Heart left ventricle (tissue), 16 donors: ENCODE data around the gene SLC5A10. TPM values are rescaled to one million over a fixed set of nuclear protein-coding genes. Genes with fewer than 3 reads are reported as not detected.

Source experiments
- ATAC-seq, 4 donors: fragments of 200-7000 bp; cut with Tn5 transposase; one replicate each; pipeline ENCODE4 v1.9.1; 2020 to 2022; ENCODE audit warnings: moderate library complexity in 4 of 4, mild to moderate bottlenecking in 3 of 4, moderate number of reproducible peaks in 1 of 4
- DNase-seq, 5 donors: peaks; one replicate each; pipeline ENCODE4 v3.0.0-alpha.2; 2020
- H3K27ac ChIP-seq, 12 donors: fragments of 200-600 bp; sonication (generic) in 4 of 12; one replicate each; pipeline versions ENCODE4 v1.5.0 to v1.8.0; 2016 to 2022; ENCODE audit warnings: mild to moderate bottlenecking in 2 of 12
- H3K27me3 ChIP-seq, 9 donors: fragments of 200-600 bp; sonication (generic) in 2 of 9; one replicate each; pipeline versions ENCODE4 v1.5.1 to v1.8.0; 2016 to 2022; ENCODE audit warnings: mild to moderate bottlenecking in 3 of 9
- H3K36me3 ChIP-seq, 9 donors: fragments of 200-600 bp; sonication (generic) in 2 of 9; one replicate each; pipeline versions ENCODE4 v1.5.0 to v1.8.0; 2018 to 2022; ENCODE audit warnings: mild to moderate bottlenecking in 2 of 9
- H3K4me1 ChIP-seq, 12 donors: fragments of 200-600 bp; sonication (generic) in 4 of 12; one replicate each; pipeline versions ENCODE4 v1.5.0 to v1.8.0; 2016 to 2022; ENCODE audit warnings: mild to moderate bottlenecking in 3 of 12
- H3K4me3 ChIP-seq, 12 donors: fragments of 200-600 bp; sonication (generic) in 4 of 12; one replicate each; pipeline versions ENCODE4 v1.5.0 to v1.8.0; 2017 to 2022; ENCODE audit warnings: mild to moderate bottlenecking in 9 of 12, moderate library complexity in 4 of 12
- H3K9me3 ChIP-seq, 12 donors: fragments of 200-600 bp; sonication (generic) in 4 of 12; one replicate each; pipeline versions ENCODE4 v1.5.0 to v1.8.0; 2016 to 2022; ENCODE audit warnings: mild to moderate bottlenecking in 1 of 12
- POLR2A ChIP-seq, 2 donors: fragments of 450-650 bp; IDR thresholded peaks; one replicate each; pipeline ENCODE4 v1.6.1; 2017; ENCODE audit warnings: antibody characterized with exemption in 2 of 2, mild to moderate bottlenecking in 2 of 2, moderate library complexity in 2 of 2
- WGBS, 4 donors: extraction: QIAGEN DNeasy Blood & Tissue Kit in 2 of 4; methylation state at CpG; one replicate each; pipeline versions ENCODE4 v1.1.5 to v1.1.7; 2013 to 2018; 5-methylcytosine and 5-hydroxymethylcytosine counted together
- intact Hi-C, 10 donors: fragments of 100-400 bp; cut with DNase I; formaldehyde crosslinking; loops; one replicate each; pipeline versions ENCODE4 v1.11.1 to v1.14.2; 2022
- polyA plus RNA-seq, 2 donors: library from polyadenylated mRNA; stranded (reverse); fragments of 200-250 nt; gene quantifications; one replicate each; pipeline ENCODE4 v1.2.3, GENCODE V29; 2013
- total RNA-seq, 9 donors: library from RNA; depleted of rRNA in 2 of 9; stranded (reverse); fragments of >200 nt in 2 of 9; fragmentation: NEBNext Ultra II Directional in 3 of 9; extraction: Animal tissue kit (Norgen Biotek cat#: 25700) in 3 of 9; gene quantifications; one replicate each; pipeline versions ENCODE4 v1.1.0 to v1.2.4, GENCODE V29; 2016 to 2023
- TF ChIP-seq, protein P1 (sequence below), 12 donors: fragments of 200-600 bp; sonication (generic) in 4 of 12; IDR thresholded peaks; one replicate each; pipeline versions ENCODE4 v1.5.0 to v1.8.0; 2018 to 2022; ENCODE audit warnings: antibody characterized with exemption in 12 of 12, mild to moderate bottlenecking in 5 of 12
- donor health status: ischemic (EF 13 %, LVEDD 7.1; RV severe dilation, severe dysfunction).
- donor health status: healthy with polysubstance abuse.
- donor health status: DM: no; HTN: yes; CAD: no.
- donor health status: DM: no; HTN: no; CAD: no.
- donor health status: ischemic (EF 25% LVEDD 6.9; RV normal size, moderate dysfunction).
- donor health status: ischemic (EF 25% LVEDD 5.7; RV mildly dilated, moderate dysfunction).
- donor health status: healthy.
- donor health status: DM: yes; HTN: yes; CAD: no.
- donor health status: ischemic (EF 35%, LVEDD 5.7; RV mildly dilated, moderate dysfunction).
- donor health status: nonischemic (EF 11% LVEDD 7.7; RV severe dilation, severe dysfunction).
- donor health status: DM: yes; HTN: yes; CAD: no.
- donor health status: PGD.
- donor health status: ischemic (EF 29% LVEDD 5.4; RV normal size, mild dysfunction).
- donor health status: nonischemic (EF 23%, LVEDD 6.1; RV moderate dilation, normal function).

SLC5A10 gene
- total and polyA plus RNA-seq, 11 donors, result 0.04 to 0.31 (median 0.09) TPM; not detected in 7

DNA sequence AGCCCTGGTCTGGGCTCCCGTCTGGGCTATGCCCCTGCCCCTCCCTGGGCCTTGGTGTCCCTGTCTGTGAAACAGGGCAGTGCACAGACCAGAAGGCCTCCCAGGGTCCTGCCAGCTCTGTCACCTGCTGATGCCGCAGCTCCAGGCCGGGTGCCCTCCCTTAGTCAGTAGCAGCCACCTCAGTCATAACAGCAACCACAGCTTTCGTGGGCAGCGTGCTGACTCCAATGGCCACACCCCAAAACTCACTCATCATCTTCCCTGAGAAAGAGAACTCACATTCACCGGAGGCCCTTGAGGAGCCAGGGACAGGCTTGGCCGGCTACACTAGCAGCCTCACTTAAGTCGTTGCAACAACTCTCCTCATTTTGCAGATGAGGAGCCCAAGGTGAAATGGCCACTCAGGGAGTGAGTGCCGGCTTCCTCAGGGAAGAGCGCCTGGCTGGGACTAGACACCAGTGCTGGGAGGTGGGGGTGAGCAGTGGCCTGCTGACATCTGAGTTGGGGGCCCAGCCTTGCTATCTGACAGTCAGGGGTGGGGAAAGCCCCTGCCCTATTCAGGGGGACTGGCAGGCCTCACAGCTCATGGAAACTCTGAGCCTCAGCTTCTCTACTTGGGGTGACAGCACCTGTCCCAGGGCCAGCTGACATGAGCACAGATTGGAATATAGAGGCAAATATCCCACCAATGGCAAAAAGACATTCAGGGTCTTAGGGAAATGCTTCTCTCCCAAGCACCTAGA, 22.6 kb downstream of the SLC5A10 start:
- Histone ChIP-seq H3K36me3 (no peaks in the 10 kb centered on the region), H3K9me3 (no peaks in the 10 kb centered on the region), H3K27ac (no peak overlapping the region), H3K4me3 (no peak overlapping the region), H3K27me3 (no peaks in the 10 kb centered on the region), H3K4me1 (no peaks in the 10 kb centered on the region)
- DNase-seq (no peak), ATAC-seq (no peak)
- TF ChIP-seq POLR2A (IDR thresholded peaks at IDR 0.05), result no peak
- TF ChIP-seq, protein P1, sequence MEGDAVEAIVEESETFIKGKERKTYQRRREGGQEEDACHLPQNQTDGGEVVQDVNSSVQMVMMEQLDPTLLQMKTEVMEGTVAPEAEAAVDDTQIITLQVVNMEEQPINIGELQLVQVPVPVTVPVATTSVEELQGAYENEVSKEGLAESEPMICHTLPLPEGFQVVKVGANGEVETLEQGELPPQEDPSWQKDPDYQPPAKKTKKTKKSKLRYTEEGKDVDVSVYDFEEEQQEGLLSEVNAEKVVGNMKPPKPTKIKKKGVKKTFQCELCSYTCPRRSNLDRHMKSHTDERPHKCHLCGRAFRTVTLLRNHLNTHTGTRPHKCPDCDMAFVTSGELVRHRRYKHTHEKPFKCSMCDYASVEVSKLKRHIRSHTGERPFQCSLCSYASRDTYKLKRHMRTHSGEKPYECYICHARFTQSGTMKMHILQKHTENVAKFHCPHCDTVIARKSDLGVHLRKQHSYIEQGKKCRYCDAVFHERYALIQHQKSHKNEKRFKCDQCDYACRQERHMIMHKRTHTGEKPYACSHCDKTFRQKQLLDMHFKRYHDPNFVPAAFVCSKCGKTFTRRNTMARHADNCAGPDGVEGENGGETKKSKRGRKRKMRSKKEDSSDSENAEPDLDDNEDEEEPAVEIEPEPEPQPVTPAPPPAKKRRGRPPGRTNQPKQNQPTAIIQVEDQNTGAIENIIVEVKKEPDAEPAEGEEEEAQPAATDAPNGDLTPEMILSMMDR (IDR thresholded peaks at IDR 0.05), result no peak
- WGBS, 4 donors, result 85 to 90% (median 89%) methylated on average over 5 to 10 of the region's 10 CpGs
- intact Hi-C loops, result no loop called here

DNA sequence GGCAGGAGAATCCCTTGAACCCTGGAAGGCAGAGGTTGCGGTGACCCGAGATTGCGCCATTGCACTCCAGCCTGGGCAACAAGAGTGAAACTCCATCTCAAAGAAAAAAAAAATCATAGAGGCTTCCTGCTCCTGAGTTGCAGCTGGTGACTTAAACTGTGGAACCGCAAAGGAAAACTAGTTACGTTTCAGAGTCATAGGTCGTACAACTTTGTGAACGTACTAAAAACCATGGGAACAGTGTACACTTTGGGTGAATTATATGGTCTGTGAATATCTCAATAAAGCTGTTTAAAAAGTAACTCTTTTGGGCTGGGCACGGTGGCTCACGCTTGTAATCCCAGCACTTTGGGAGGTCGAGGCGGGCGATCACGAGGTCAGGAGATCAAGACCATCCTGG, 23.6 kb downstream of the SLC5A10 start:
- Histone ChIP-seq H3K27ac (no peak overlapping the region), H3K4me1 (no peaks in the 10 kb centered on the region), H3K27me3 (no peaks in the 10 kb centered on the region), H3K4me3 (no peak overlapping the region), H3K9me3 (no peaks in the 10 kb centered on the region), H3K36me3 (no peaks in the 10 kb centered on the region)
- no peak for TF ChIP-seq POLR2A (IDR thresholded peaks at IDR 0.05)
- TF ChIP-seq, protein P1 (IDR thresholded peaks at IDR 0.05), result no peak
- WGBS, 4 donors, result 91 to 95% (median 93%) methylated on average over 13 of the region's 13 CpGs
- ATAC-seq (no peak), DNase-seq (no peak)
- intact Hi-C loops, result no loop called here

DNA sequence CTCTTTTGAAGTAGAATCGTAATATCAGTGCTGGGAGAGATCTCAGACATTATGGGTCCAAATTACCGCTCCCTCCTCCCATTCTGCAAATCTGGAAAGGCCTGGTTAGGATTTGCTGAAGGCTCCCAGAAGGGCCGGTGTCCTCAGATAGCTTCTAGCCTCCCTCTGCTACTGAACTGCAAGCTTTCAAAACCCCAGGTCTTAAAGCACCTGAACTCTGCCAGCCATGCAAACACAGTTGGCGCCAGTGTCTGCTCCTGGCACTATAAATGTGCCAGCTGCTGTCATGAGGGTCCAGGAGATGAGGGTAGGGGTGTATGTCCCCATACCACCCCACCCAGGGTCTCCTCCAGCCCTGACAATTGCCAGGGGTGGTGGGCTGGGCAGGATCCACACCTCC, 24.2 kb downstream of the SLC5A10 start:
- intact Hi-C loops, result no loop called here
- DNase-seq (no peak), ATAC-seq (no peak)
- Histone ChIP-seq H3K4me1 (no peaks in the 10 kb centered on the region), H3K27ac (no peak overlapping the region), H3K36me3 (no peaks in the 10 kb centered on the region), H3K4me3 (no peak overlapping the region), H3K9me3 (no peaks in the 10 kb centered on the region), H3K27me3 (no peaks in the 10 kb centered on the region)
- TF ChIP-seq, protein P1 (IDR thresholded peaks at IDR 0.05), result no peak
- no peak for TF ChIP-seq POLR2A (IDR thresholded peaks at IDR 0.05)
- WGBS, 4 donors, result 80 to 92% (median 83%) methylated on average over 4 of the region's 4 CpGs

DNA sequence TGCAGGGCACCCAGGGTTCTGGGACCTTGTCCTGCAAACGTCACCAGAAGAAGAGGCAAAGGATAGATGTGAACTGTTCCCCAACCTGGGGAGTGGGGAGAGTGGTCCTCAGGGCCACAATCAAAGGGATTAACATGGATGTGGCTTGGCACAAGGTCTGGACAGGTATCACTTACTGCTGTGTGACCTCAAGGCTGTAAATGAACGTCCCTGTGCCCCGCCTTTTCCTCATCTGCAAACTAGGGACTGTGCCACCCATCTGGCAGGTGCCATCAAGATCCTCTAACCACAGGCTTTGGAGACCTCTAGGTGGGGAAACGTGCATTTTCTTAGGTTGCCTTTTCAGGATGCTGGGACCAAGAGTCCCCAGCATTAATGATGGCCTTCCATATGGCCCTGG, 25.1 kb downstream of the SLC5A10 start:
- Histone ChIP-seq H3K27ac (no peak overlapping the region), H3K9me3 (no peaks in the 10 kb centered on the region), H3K4me3 (no peak overlapping the region), H3K27me3 (no peaks in the 10 kb centered on the region), H3K36me3 (no peaks in the 10 kb centered on the region), H3K4me1 (no peaks in the 10 kb centered on the region)
- no peak for ATAC-seq
- TF ChIP-seq, protein P1 (IDR thresholded peaks at IDR 0.05), result no peak
- no peak for TF ChIP-seq POLR2A (IDR thresholded peaks at IDR 0.05)
- intact Hi-C loops, result no loop called here
- DNase-seq, result no peak
- 81 to 94% (median 90%) methylated on average over 4 of the region's 4 CpGs for WGBS, 4 donors
